Mammary microvascular endothelial cell (primary cell): ENCODE measurements around the gene TBC1D14. TPM values are rescaled to one million over a fixed set of nuclear protein-coding genes. Genes with fewer than 3 reads are reported as not detected.

Experiments used
- total RNA-seq: library from RNA; depleted of rRNA; stranded (reverse); fragments of >200 nt; gene quantifications from 2 replicates; pipeline ENCODE4 v1.2.3, GENCODE V29; 2015

TBC1D14 gene, protein sequence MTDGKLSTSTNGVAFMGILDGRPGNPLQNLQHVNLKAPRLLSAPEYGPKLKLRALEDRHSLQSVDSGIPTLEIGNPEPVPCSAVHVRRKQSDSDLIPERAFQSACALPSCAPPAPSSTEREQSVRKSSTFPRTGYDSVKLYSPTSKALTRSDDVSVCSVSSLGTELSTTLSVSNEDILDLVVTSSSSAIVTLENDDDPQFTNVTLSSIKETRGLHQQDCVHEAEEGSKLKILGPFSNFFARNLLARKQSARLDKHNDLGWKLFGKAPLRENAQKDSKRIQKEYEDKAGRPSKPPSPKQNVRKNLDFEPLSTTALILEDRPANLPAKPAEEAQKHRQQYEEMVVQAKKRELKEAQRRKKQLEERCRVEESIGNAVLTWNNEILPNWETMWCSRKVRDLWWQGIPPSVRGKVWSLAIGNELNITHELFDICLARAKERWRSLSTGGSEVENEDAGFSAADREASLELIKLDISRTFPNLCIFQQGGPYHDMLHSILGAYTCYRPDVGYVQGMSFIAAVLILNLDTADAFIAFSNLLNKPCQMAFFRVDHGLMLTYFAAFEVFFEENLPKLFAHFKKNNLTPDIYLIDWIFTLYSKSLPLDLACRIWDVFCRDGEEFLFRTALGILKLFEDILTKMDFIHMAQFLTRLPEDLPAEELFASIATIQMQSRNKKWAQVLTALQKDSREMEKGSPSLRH
- 14.9 and 20.1 TPM in 2 replicates for total RNA-seq

DNA sequence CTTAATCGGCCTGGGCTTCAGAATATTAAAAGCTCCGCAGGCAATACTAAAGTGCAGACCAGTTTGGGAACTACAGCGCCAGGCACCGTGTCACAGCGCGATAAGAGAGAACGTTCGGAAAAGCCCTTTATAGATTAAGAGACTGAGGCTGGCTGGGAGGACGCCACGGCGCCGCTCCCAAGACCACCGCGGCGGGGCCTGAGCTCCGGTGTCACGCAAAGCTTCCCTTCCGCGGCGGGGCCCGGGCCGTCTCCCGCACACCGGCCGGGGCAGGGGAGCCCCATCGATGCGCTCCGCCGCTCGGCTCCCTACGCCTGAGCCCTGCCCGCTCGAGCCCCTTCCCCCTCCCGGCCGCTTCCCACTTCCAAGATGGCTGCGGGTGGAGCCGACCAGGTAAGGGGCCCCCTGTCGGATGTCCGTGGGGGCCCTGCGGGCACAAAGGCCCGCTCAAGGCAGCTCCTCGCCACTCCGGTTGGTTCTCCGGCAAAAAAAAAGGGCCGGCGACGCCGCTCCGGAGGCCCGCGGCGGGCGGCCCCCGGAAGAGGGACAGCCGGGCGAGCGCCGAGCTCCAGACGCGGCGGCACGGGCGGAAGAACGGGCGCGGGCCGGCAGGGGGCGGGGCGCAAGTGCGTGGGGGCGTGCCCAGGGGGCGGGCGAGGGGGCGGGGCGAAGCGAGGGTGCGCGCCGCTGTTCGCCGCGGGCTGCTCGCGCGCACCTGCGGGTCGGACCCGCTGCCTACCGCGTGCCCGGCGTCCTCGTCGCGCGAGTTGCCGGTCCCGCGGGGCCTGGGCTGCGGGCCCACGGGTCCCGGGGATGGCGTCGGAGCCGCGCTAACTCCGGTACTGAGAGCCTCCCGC, at the start of gene TBC1D14:
TSS of gene TBC1D14 (plus strand) at position 714 of the 857 bp plus-strand sequence. CDS start 13,564 bp downstream, outside the sequence.

DNA sequence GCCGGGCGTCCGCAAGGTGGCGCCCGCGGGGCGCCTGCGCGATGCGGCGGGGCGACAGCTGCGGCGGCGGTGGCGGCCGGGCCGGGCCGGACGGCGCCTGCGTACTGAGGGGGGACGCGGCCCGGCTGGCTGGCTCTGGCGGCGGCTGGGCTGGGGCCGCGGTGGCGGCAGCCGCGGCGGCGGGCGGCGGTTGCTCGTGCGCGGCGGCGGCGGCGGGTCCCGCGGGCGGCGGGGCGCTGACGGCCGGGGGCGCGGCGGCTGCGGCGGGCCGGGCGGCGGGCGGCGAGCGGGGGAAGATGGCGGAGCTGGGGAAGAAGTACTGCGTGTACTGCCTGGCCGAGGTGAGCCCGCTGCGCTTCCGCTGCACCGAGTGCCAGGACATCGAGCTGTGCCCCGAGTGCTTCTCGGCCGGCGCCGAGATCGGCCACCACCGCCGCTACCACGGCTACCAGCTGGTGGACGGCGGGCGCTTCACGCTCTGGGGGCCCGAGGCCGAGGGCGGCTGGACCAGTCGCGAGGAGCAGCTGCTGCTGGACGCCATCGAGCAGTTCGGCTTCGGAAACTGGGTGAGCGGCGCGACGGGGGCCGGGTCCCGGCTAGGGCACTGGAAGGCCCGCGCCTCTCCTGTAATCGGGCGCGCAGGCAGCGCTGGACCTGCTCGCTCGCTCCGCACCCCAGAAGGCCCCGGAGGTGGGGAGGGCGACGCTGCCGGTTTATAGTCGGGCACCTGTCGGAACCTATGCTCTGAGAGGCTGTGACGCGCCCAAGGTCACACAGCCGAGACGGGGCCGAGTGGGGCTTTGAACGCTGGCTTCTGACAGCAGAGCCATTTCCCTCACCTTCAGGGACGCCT, 133.9 kb downstream of the TBC1D14 start, which contains the start of gene TADA2B:
TSS of gene TADA2B (plus strand) at position 89 of the 853 bp plus-strand sequence. CDS start at position 297, 208 bp downstream.

DNA sequence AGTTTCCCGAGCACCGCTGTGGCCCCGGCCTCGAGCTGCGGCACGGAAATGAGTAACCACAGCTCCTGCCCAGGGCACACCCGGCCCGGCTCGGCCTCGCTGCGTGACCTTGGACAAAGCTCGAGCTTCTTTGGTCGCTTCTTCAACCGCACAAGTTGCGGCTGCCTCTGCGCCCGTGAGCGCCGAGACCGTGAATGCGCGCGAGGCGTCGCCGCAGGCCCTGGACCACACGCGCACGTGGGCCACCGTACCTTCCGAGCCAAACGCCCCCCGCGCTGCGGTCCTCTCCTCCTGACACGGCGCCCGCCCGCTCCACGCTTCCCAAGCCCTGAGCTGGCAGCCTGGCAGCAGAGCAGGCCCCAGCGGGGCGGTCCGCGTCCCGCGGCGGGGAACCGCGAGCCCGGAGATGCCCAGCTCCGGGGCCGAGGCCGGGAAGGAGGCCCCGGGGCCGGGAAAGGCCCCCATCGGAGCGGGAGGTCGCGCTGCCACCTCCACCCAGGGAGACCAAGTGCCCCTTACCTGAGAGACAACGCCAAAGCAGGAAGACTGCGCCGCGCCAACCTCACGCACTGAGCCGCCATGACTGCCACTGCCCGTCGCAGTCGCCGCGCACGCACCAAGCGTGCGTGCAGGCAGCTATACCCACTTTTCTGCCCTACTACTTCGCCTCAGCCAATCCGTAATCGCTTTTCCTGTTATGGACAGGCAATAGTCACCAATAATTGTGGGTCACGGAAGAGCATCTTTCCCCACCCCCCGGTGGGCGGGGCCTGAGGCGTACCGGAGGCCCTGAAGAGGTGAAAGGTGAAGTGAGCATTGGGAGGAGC, 158.0 kb downstream of the TBC1D14 start, which contains the start of gene GRPEL1:
TSS of gene GRPEL1 (minus strand) at position 613 of the 827 bp plus-strand sequence. CDS start at position 581, 32 bp downstream.

Other genes with a start within 250 kb of the TBC1D14 start
- 0.10 TPM in 1 of 2 replicates, not detected in the other for gene S100P, start 215.9 kb upstream of the TBC1D14 start, total RNA-seq
- gene MRFAP1L1, start 200.0 kb upstream of the TBC1D14 start, total RNA-seq, result 35.1 and 44.1 TPM in 2 replicates
- gene BLOC1S4, start 193.7 kb upstream of the TBC1D14 start, total RNA-seq, result 13.4 and 16.4 TPM in 2 replicates
- 9.7 and 11.8 TPM in 2 replicates for gene KIAA0232, start 127.1 kb upstream of the TBC1D14 start, total RNA-seq
- 8.4 and 10.6 TPM in 2 replicates for gene TADA2B, start 133.5 kb downstream of the TBC1D14 start, total RNA-seq
- gene GRPEL1, start 158.2 kb downstream of the TBC1D14 start, total RNA-seq, result 42.0 and 46.2 TPM in 2 replicates